ENCODE data around the gene TLE4.
A peak's percentile ranks its signal among the peaks of the same experiment; 100 is the strongest.

The TLE4 gene

GRCh38 chr9:79571309-79572031 is at the start of gene TLE4:
Gene TLE4, plus strand, starts transcription at chr9:79571965. Its CDS starts 826 bp downstream, at chr9:79572791.
- peak; percentile 100 for DNase-seq (ENCODE audit: low spot score)

- DNase-seq (ENCODE audit: low spot score): no peak
These were observed 49.0 kb upstream of the TLE4 start for GRCh38 chr9:79522793-79523192.

GRCh38 chr9:79524266-79524665 is 47.5 kb upstream of the TLE4 start:
- DNase-seq (ENCODE audit: low spot score): no peak

- DNase-seq (ENCODE audit: low spot score): no peak
These were observed 45.6 kb upstream of the TLE4 start for GRCh38 chr9:79526149-79526672.

- no peak for DNase-seq (ENCODE audit: low spot score)
These were observed 36.2 kb upstream of the TLE4 start for GRCh38 chr9:79535534-79535933.

- no peak for DNase-seq (ENCODE audit: low spot score)
These were observed 33.9 kb upstream of the TLE4 start for GRCh38 chr9:79537838-79538237.

GRCh38 chr9:79542735-79543620 is 28.8 kb upstream of the TLE4 start:
- DNase-seq (ENCODE audit: low spot score): no peak

- peak; percentile 29 for DNase-seq (ENCODE audit: low spot score)
These were observed 27.4 kb upstream of the TLE4 start for GRCh38 chr9:79544375-79544774.

- no peak for DNase-seq (ENCODE audit: low spot score)
These were observed 20.2 kb upstream of the TLE4 start for GRCh38 chr9:79551586-79551985.

GRCh38 chr9:79551994-79552393 is 19.8 kb upstream of the TLE4 start:
- DNase-seq (ENCODE audit: low spot score): no peak

- no peak for DNase-seq (ENCODE audit: low spot score)
These were observed 16.2 kb upstream of the TLE4 start for GRCh38 chr9:79555474-79556089.

GRCh38 chr9:79559495-79560181 is 12.1 kb upstream of the TLE4 start:
- DNase-seq (ENCODE audit: low spot score): no peak

- DNase-seq (ENCODE audit: low spot score): no peak
These were observed 8.9 kb upstream of the TLE4 start for GRCh38 chr9:79562749-79563386.

GRCh38 chr9:79564105-79564504 is 7.7 kb upstream of the TLE4 start:
- DNase-seq (ENCODE audit: low spot score): no peak

GRCh38 chr9:79565245-79565644 is 6.5 kb upstream of the TLE4 start:
- DNase-seq (ENCODE audit: low spot score): no peak

- no peak for DNase-seq (ENCODE audit: low spot score)
These were observed 4.1 kb upstream of the TLE4 start for GRCh38 chr9:79567671-79568098.

- DNase-seq (ENCODE audit: low spot score): no peak
These were observed 3.2 kb upstream of the TLE4 start for GRCh38 chr9:79568337-79569101.

- DNase-seq (ENCODE audit: low spot score): no peak
These were observed 1.8 kb upstream of the TLE4 start for GRCh38 chr9:79569814-79570447.

GRCh38 chr9:79570448-79571308 is 1.1 kb upstream of the TLE4 start:
- peak; percentile 23 for DNase-seq (ENCODE audit: low spot score)

All from CD4-positive, alpha-beta T cell treated with Interleukin-6 at 100 ng/mL for 8 hours (primary cell).